ENCODE results near the gene PRSS23.

Gene PRSS23

DNA sequence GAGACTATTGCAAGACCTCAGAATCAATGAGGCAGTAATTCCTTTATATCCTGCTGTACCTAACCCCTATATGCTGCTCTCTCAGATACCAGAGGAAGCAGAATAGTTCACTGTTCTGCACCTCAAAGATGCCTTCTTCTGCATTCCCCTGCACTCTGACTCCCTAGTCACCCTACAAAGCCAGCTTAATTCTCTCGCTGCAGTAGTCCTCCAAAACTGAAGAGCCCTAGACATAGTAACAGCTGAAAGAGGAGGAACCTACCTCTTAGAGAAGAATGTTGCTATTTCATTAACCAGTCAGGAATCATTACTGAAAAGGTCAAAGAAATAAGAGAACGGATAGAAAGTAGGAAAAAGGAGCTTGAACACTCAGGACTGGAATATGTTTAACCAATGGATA, 49.3 kb downstream of the PRSS23 start:
- POLR2A ChIA-PET = no interaction called here
- no peak for TF ChIP-seq CTCF (IDR thresholded peaks at IDR 0.05; ENCODE audit: control extremely low read depth, extremely low read depth, low read depth, missing control alignments)
- CTCF ChIA-PET = interaction anchor here (1.2 kb wide), 1 partner anchor 33 kb away, joined by 3 read pairs; no protein-coding TSS in a partner anchor

More for the DNA sequence above, 49.3 kb downstream of the PRSS23 start:
- DNase-seq (ENCODE audit: extremely low spot score) = no peak
